WTC11 (cell line): ENCODE data around the gene DCUN1D5. TPM values are rescaled to one million over a fixed set of nuclear protein-coding genes. Genes with fewer than 3 reads are reported as not detected.

Experiments
- ATAC-seq: fragments of 200-7000 bp; cut with Tn5 transposase; 2 replicates; pipeline ENCODE4 v1.10.0; 2021; ENCODE audit warnings: mild to moderate bottlenecking, moderate library complexity
- CTCF ChIA-PET: fragments of 300-600 bp; sonication (Branson Sonifier 250); formaldehyde crosslinking; loops from one replicate; lab custom pipeline; 2021; ENCODE audit warnings: antibody characterized with exemption; lab: Charles Lee
- POLR2A ChIA-PET: fragments of 350-600 bp; sonication (Branson Sonifier 250); formaldehyde crosslinking; loops from one replicate; lab custom pipeline; 2021; ENCODE audit warnings: antibody characterized with exemption; lab: Charles Lee
- DNase-seq: peaks from one replicate; pipeline ENCODE4 v3.0.0; 2021; ENCODE audit warnings: low spot score
- H3K27ac Mint-ChIP-seq: 2 replicates; pipeline ENCODE4 v1.8.0; 2021; ENCODE audit warnings: mixed read lengths
- H3K27me3 Mint-ChIP-seq: 2 replicates; pipeline ENCODE4 v1.8.0; 2021; ENCODE audit warnings: low read depth, mild to moderate bottlenecking, moderate library complexity, mixed read lengths
- H3K36me3 Mint-ChIP-seq: 2 replicates; pipeline ENCODE4 v1.8.0; 2021; ENCODE audit warnings: mixed read lengths
- H3K4me1 Mint-ChIP-seq: 2 replicates; pipeline ENCODE4 v1.8.0; 2022; ENCODE audit warnings: mixed read lengths
- H3K4me3 Mint-ChIP-seq: 2 replicates; pipeline ENCODE4 v1.8.0; 2021; ENCODE audit warnings: mild to moderate bottlenecking, moderate library complexity, mixed read lengths
- H3K9me3 Mint-ChIP-seq: 2 replicates; pipeline ENCODE4 v1.8.0; 2021; ENCODE audit warnings: mixed read lengths
- AFF4 ChIP-seq: sonication (generic); formaldehyde crosslinking; IDR thresholded peaks from 2 replicates; pipeline ENCODE4 v1.8.1; 2023; ENCODE audit warnings: mild to moderate bottlenecking, missing genetic modification reagents, borderline replicate concordance
- CBFB ChIP-seq: sonication (generic); formaldehyde crosslinking; IDR thresholded peaks from 2 replicates; pipeline ENCODE4 v1.8.1; 2022; ENCODE audit warnings: mild to moderate bottlenecking, low read depth, missing genetic modification reagents
- CREB1 ChIP-seq: sonication (generic); formaldehyde crosslinking; IDR thresholded peaks from 2 replicates; pipeline ENCODE4 v1.8.0; 2023; ENCODE audit warnings: mild to moderate bottlenecking, missing genetic modification reagents
- ELF4 ChIP-seq: sonication (generic); formaldehyde crosslinking; IDR thresholded peaks from 2 replicates; pipeline ENCODE4 v1.8.1; 2022; ENCODE audit warnings: low read depth, mild to moderate bottlenecking, moderate library complexity, missing genetic modification reagents
- ESRRA ChIP-seq: sonication (generic); formaldehyde crosslinking; IDR thresholded peaks from 2 replicates; pipeline ENCODE4 v1.8.1; 2022; ENCODE audit warnings: mild to moderate bottlenecking, missing genetic modification reagents, borderline replicate concordance
- FOXK1 ChIP-seq: sonication (generic); formaldehyde crosslinking; IDR thresholded peaks from 2 replicates; pipeline ENCODE4 v1.8.0; 2022; ENCODE audit warnings: mild to moderate bottlenecking, moderate library complexity, missing genetic modification reagents
- GABPB1 ChIP-seq: sonication (generic); formaldehyde crosslinking; IDR thresholded peaks from 2 replicates; pipeline ENCODE4 v1.8.1; 2023; ENCODE audit warnings: mild to moderate bottlenecking, missing genetic modification reagents
- IRF2 ChIP-seq: sonication (generic); formaldehyde crosslinking; IDR thresholded peaks from 2 replicates; pipeline ENCODE4 v1.8.0; 2022; ENCODE audit warnings: low read depth, missing genetic modification reagents, borderline replicate concordance
- NFYB ChIP-seq: sonication (generic); formaldehyde crosslinking; conservative IDR thresholded peaks from 2 replicates; pipeline ENCODE4 v1.8.0; 2022; ENCODE audit warnings: low read depth, missing genetic modification reagents
- PRRX2 ChIP-seq: fragments of 250-450 bp; sonication (Bioruptor Pico); IDR thresholded peaks from 2 replicates; pipeline ENCODE4 v1.8.0; 2021; ENCODE audit warnings: mild to moderate bottlenecking
- RELA ChIP-seq: sonication (generic); formaldehyde crosslinking; IDR thresholded peaks from 2 replicates; pipeline ENCODE4 v1.8.1; 2022; ENCODE audit warnings: missing genetic modification reagents, mild to moderate bottlenecking, borderline replicate concordance
- SOX15 ChIP-seq: fragments of 250-450 bp; sonication (Bioruptor Pico); IDR thresholded peaks from 2 replicates; pipeline ENCODE4 v1.9.0; 2021; ENCODE audit warnings: mild to moderate bottlenecking
- SP1 ChIP-seq: sonication (generic); formaldehyde crosslinking; conservative IDR thresholded peaks from 2 replicates; pipeline ENCODE4 v1.8.1; 2022; ENCODE audit warnings: missing genetic modification reagents
- ZNF232 ChIP-seq: sonication (generic); formaldehyde crosslinking; IDR thresholded peaks from 2 replicates; pipeline ENCODE4 v1.8.0; 2022; ENCODE audit warnings: mild to moderate bottlenecking, missing genetic modification reagents
- ZNF317 ChIP-seq: sonication (generic); formaldehyde crosslinking; IDR thresholded peaks from 2 replicates; pipeline ENCODE4 v1.8.1; 2023; ENCODE audit warnings: low read depth, mild to moderate bottlenecking, moderate library complexity, missing genetic modification reagents, borderline replicate concordance
- ZNF396 ChIP-seq: fragments of 250-450 bp; sonication (Bioruptor Pico); IDR thresholded peaks from 2 replicates; pipeline ENCODE4 v1.8.0; 2021; ENCODE audit warnings: mild to moderate bottlenecking, moderate library complexity, borderline replicate concordance
- ZNF416 ChIP-seq: fragments of 250-450 bp; sonication (Bioruptor Pico); IDR thresholded peaks from 2 replicates; pipeline ENCODE4 v1.9.0; 2021; ENCODE audit warnings: mild to moderate bottlenecking, inconsistent platforms
- total RNA-seq: library from RNA; stranded (reverse); gene quantifications from 3 replicates; pipeline ENCODE4 v1.2.3, GENCODE V29; 2021
- TF ChIP-seq, protein P1 (sequence below): sonication (generic); formaldehyde crosslinking; IDR thresholded peaks from 2 replicates; pipeline ENCODE4 v1.8.1; 2023; ENCODE audit warnings: mild to moderate bottlenecking, missing genetic modification reagents, moderate library complexity

The DCUN1D5 gene
- total RNA-seq, 1 experiment from 2014 or later, result 98.2 TPM

DNA sequence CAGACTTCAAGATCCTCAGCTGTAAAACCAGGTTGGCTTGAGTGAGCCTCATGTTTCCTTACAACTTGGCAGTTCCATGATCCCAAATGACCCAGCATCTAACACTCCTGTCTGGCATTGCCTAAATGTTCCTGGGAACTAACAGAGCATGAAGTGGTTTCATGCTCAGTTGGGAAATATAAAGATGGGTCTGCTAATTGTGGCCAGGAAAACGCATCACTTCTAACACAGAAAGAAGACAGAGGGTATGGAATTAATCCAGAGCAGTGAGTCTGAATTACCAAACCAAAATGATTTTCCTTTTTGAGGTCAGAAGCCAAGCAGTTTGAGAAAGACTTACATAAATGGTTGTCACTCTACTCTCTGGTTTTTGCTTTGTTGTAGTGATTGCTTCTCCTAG lies 75.9 kb downstream of the DCUN1D5 start (continued):
- TF ChIP-seq, protein P1, sequence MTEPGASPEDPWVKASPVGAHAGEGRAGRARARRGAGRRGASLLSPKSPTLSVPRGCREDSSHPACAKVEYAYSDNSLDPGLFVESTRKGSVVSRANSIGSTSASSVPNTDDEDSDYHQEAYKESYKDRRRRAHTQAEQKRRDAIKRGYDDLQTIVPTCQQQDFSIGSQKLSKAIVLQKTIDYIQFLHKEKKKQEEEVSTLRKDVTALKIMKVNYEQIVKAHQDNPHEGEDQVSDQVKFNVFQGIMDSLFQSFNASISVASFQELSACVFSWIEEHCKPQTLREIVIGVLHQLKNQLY (CRISPR knock-in tag), result no peak
- no peak for TF ChIP-seq NFYB
- TF ChIP-seq SOX15 (CRISPR knock-in tag), result no peak

DNA sequence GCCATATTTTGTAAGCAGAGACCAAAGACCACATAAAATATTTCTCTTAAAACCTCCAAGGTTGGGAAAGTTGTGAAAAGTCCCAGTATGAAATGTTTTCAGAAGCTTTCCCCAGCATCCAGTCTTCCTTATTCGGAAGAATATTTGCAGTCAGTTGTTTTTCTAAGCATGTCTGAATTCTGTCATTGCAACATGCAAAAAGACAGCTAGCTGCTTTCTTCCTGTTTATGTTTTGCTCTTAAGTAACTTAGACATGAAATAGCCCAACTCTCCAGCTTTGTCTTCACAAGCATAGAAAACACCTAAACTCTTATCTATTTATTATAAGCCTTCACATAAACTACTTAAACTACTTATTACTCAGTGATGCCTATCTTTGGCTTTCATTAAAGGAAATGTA lies 78.5 kb downstream of the DCUN1D5 start:
- no peak for ATAC-seq
- H3K9me3 Mint-ChIP-seq, result peaks cover 28% of the 10 kb centered on the region
- TF ChIP-seq ESRRA (CRISPR knock-in tag), result no peak
- TF ChIP-seq RELA (CRISPR knock-in tag), result no peak
- no peak for TF ChIP-seq SP1 (CRISPR knock-in tag)
- TF ChIP-seq ELF4 (CRISPR knock-in tag), result no peak
- TF ChIP-seq CREB1 (CRISPR knock-in tag), result no peak
- no peak for TF ChIP-seq IRF2 (CRISPR knock-in tag)
- no peak for TF ChIP-seq CBFB (CRISPR knock-in tag)
- no peak for TF ChIP-seq GABPB1 (CRISPR knock-in tag)
- no peak for TF ChIP-seq ZNF317 (CRISPR knock-in tag)
- TF ChIP-seq PRRX2 (CRISPR knock-in tag), result no peak
- no peak for TF ChIP-seq ZNF416 (CRISPR knock-in tag)
- no peak for TF ChIP-seq ZNF396 (CRISPR knock-in tag)
- TF ChIP-seq ZNF232 (CRISPR knock-in tag), result no peak
- no peak for TF ChIP-seq FOXK1 (CRISPR knock-in tag)
- TF ChIP-seq AFF4 (CRISPR knock-in tag), result no peak
- no peak overlapping the region for H3K27ac Mint-ChIP-seq
- ChIA-PET POLR2A (no interaction called here), CTCF (no interaction called here)
- H3K36me3 Mint-ChIP-seq, result peaks cover 10% of the 10 kb centered on the region
- H3K4me1 Mint-ChIP-seq, result no peaks in the 10 kb centered on the region
- H3K27me3 Mint-ChIP-seq, result no peaks in the 10 kb centered on the region; the same call in 1 of the 2 replicates
- no peak overlapping the region for H3K4me3 Mint-ChIP-seq
- no peak for DNase-seq

Other genes starting within 250 kb of the DCUN1D5 start
- not detected in 3 replicates for gene MMP3, start 248.6 kb downstream of the DCUN1D5 start, total RNA-seq
- not detected in 3 replicates for gene MMP12, start 217.2 kb downstream of the DCUN1D5 start, total RNA-seq
- not detected in 3 replicates for gene MMP13, start 136.4 kb downstream of the DCUN1D5 start, total RNA-seq
- gene DYNC2H1, start 17.3 kb upstream of the DCUN1D5 start, total RNA-seq, result 13.7 to 17.2 TPM (median 14.9 TPM) in 3 replicates